Mononuclear cell (primary cell): ENCODE results near the gene RAB4B. TPM values are rescaled to one million over a fixed set of nuclear protein-coding genes. Genes with fewer than 3 reads are reported as not detected.
"Not testable (repeated sequence)": the region's sequence is repeated elsewhere in the genome, so short reads cannot be mapped to it uniquely, and the experiment has no call there.

ENCODE experiments used
- H3K27me3 ChIP-seq: 2 replicates; pipeline ENCODE4 v1.6.0; 2011; ENCODE audit warnings: low read length, control low read depth; ENCODE audit not compliant: insufficient read depth
- H3K4me1 ChIP-seq: 2 replicates; pipeline ENCODE4 v1.5.1; 2011; ENCODE audit warnings: mild to moderate bottlenecking, low read length, control low read depth; ENCODE audit not compliant: insufficient read depth
- H3K4me3 ChIP-seq: 2 replicates; pipeline ENCODE4 v1.5.1; 2011; ENCODE audit warnings: mild to moderate bottlenecking, low read length, moderate library complexity
- H3K9me3 ChIP-seq: 2 replicates; pipeline ENCODE4 v1.5.1; 2011; ENCODE audit warnings: low read depth, mild to moderate bottlenecking, control low read depth, low read length
- total RNA-seq: library from RNA; depleted of rRNA; stranded (reverse); fragments of >200 nt; gene quantifications from one replicate; pipeline ENCODE4 v1.2.3, GENCODE V29; 2012

The RAB4B gene
- total RNA-seq, 1 donor, result 9.6 TPM

DNA sequence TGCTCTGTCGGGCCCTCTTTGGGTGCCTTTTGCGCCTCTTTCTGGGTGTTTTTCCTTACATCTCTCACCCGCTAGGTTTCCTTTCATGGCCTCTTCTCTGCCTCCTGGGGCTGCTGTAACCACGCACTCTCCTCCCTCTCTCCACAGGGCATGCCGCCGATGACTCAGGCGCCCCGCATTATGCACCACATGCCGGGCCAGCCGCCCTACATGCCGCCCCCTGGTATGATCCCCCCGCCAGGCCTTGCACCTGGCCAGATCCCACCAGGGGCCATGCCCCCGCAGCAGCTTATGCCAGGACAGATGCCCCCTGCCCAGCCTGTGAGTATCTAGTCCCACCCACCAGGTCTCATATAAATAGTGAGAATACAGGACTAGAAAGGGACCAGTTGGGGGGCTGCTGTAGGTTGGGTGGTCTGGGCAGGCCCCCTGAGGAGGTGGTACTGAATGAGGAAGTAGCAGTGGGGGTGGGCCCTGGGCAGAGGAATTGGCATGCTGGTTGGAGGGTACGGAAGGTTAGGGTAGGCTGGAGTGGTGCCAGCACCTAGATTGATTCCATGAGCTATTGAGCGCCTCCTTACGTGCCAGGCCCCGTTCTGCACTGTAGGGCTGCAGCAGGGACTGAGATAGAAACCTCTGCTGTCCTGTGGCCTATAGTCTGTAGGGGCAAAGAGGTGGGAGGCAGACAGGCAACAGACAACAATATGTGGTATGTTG, 15.1 kb upstream of the RAB4B start:
- Histone ChIP-seq H3K9me3 (no peaks in the 10 kb centered on the region), H3K27me3 (no peaks in the 10 kb centered on the region), H3K4me3 (no peak overlapping the region), H3K4me1 (peaks cover 9% of the 10 kb centered on the region)

DNA sequence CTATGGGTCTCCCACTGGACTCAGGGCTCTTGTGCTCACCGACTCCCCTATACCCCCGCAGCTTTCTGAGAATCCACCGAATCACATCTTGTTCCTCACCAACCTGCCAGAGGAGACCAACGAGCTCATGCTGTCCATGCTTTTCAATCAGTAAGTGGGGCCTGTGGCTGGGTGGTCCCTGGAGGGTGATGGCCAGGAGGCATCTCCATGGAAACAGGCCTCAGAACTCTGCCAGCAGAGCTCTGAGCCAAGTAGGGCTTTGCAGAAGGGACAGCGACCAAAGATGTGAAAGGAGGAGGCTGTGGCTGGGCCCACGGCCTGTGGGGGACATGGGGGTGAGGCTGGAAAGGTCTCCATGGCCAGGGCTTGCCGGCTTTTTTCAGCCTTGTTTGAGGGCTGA, 14.5 kb upstream of the RAB4B start:
- no peak overlapping the region for H3K4me3 ChIP-seq
- no peaks in the 10 kb centered on the region for H3K27me3 ChIP-seq
- H3K9me3 ChIP-seq, result no peaks in the 10 kb centered on the region
- H3K4me1 ChIP-seq, result peaks cover 9% of the 10 kb centered on the region

DNA sequence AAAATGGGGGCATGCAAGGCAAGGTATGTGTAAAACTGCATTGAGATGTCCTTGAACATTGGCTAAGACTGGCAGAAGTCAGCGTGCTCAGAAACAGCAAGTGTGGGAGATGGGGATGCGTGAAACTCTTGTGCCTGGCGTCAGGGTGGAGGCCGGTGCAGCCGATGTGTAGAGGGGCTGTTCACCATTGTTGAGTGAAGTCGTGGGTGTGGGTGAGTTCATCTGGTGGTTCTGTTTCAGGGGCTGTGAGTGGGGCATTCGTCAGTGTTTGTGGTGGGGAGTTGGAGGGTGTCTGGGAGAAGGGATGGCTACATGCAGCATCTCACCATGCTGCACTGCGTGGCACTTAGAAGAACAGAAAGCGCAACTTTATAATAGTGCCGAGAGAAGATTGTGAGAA, 14.1 kb upstream of the RAB4B start:
- Histone ChIP-seq H3K9me3 (no peaks in the 10 kb centered on the region), H3K4me1 (peaks cover 9% of the 10 kb centered on the region), H3K4me3 (no peak overlapping the region), H3K27me3 (no peaks in the 10 kb centered on the region)

DNA sequence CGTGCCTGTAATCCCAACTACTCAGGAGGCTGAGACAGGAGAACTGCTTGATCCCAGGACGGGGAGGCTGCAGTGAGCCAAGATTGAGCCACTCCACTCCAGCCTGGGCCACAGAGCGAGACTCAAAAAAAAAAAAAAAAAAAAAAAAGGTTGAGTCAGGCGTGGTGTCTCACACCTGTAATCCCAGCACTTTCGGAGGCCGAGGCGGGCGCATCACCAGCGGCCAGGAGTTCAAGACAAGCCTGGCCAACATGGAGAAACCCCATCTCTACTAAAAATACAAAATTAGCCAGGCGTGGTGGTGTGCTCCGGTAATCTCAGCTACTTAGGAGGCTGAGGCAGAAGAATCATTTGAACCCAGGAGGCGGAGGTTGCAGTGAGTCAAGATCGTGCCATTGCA, 11.7 kb upstream of the RAB4B start:
- not testable (repeated sequence) for H3K9me3 ChIP-seq, H3K27me3 ChIP-seq, H3K4me1 ChIP-seq, H3K4me3 ChIP-seq

DNA sequence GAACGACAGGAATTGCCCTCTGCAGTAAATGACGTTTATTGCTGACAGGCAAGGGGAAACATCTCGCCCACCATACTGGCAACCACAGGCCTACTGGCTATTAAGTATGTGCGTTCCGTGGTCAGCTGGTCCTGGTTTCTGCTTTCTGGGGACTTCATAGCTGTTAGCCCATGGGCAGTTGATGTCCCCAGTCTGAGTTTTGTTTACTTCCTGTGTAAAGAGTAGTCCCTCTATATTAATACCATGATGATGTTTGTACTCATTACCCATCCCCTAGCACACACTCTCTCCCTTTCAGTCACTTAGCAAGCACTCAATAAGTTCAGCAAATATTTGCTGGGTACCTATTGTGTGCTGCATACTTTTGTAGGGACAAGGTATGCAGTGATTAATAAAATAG, 9.2 kb upstream of the RAB4B start:
- Histone ChIP-seq H3K9me3 (no peaks in the 10 kb centered on the region), H3K4me1 (peaks cover 9% of the 10 kb centered on the region), H3K4me3 (no peak overlapping the region), H3K27me3 (no peaks in the 10 kb centered on the region)

DNA sequence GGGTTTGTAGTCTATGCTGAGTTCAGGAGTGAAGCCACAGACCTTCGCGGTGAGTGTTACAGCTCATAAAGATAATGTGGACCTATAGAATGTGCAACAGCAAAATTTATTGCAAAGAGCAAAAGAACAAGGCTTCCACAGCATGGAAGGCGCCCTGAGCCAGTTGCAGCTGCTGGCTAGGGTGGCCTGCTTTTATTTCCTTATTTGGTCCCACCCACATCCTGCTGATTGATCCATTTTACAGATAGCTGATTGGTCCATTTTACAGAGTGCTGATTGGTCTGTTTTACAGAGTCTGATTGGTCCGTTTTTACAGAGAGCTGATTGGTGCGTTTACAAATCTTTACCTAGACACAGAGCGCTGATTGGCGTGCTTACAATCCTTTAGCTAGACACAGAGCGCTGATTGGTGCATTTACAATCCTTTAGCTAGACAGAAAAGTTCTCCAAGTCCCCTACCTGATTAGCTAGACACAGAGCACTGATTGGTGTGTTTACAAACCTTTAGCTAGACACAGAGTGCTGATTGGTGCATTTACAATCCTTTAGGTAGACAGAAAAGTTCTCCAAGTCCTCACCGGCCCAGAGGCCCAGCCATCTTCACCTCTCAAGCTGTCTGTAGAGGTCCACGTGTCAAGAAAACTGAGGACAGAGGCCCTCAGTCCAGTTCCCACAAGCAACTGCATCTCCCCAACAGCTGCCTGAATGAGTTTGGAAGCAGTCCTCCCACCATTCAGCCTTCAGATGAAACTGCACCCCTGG, 6.8 kb upstream of the RAB4B start:
- H3K4me3 ChIP-seq, H3K9me3 ChIP-seq: not testable (repeated sequence)

DNA sequence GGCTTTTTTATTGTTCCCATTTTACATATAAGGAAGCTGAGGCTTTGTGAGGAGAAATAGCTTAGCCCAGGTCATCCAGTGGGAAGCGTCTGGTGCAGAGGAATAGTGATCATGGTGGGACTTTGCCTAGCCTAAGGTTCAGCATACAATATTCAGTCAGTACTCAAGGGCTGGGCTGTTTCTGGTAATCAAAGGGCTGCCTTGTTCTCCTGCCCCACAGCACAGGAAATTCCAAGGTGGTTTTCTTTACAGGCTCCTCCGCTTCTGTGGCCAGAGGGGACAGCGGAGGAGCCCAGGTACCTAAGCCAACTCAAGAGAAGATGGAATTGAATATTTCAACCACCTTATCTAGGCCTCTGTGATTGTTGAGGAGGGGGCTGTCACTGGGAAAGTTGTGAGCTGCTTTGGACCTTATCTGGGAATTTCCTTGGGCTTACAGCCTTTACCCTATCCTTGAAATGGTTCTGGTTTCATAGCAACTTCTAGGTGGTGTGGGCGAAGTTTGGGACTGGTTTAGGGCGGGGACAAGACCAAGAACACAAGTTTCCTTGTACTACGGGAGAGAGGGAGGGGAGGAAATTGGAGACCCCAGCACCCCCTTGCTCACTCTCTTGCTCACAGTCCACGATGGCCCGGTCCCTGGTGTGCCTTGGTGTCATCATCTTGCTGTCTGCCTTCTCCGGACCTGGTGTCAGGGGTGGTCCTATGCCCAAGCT, 3.0 kb upstream of the RAB4B start, which contains the start of gene MIA:
MIA (plus strand) TSS at position 606 of the 716 bp plus-strand sequence; CDS start at position 628, 22 bp downstream.
- H3K27me3 ChIP-seq, result no peaks in the 10 kb centered on the region
- H3K4me3 ChIP-seq, result no peak within 1 kb of the TSS
- H3K9me3 ChIP-seq, result no peaks in the 10 kb centered on the region
- H3K4me1 ChIP-seq, result peaks cover 30% of the 10 kb centered on the region

More for the DNA sequence above, 6.8 kb upstream of the RAB4B start:
- H3K27me3 ChIP-seq, H3K4me1 ChIP-seq: not testable (repeated sequence)

DNA sequence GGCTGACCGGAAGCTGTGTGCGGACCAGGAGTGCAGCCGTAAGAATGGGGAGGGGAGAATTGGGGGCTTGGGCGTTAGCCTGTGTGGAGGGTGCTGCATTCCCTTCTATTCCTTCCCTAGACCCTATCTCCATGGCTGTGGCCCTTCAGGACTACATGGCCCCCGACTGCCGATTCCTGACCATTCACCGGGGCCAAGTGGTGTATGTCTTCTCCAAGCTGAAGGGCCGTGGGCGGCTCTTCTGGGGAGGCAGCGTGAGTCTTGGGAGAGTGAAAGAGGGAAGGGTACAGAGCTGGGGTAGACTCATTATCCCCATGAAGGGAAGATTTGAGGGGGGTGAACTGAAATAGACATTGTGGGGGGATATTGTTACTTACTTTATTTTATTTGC, 2.4 kb upstream of the RAB4B start:
- Histone ChIP-seq H3K27me3 (no peaks in the 10 kb centered on the region), H3K4me1 (peaks cover 30% of the 10 kb centered on the region), H3K9me3 (no peaks in the 10 kb centered on the region)

DNA sequence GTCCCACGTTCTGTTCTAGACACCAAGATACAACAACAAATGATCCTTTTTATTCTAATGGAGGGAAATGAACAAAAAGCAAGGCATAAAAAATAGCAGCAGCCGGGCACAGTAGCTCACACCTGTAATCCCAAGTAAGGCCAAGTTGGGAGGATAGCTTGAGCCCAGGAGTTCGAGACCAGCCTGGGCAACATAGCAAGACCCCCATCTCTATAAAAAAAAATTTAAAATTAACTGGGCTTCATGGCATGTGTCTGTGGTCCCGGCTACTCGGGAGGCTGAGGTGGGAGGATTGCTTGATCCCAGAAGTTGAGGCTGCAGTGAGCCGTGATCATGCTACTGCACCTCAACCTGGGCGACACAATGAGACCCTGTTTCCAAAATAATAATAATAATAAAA, 1.7 kb upstream of the RAB4B start:
- no peaks in the 10 kb centered on the region for H3K27me3 ChIP-seq
- no peaks in the 10 kb centered on the region for H3K9me3 ChIP-seq
- H3K4me1 ChIP-seq, result peaks cover 30% of the 10 kb centered on the region
- no peak overlapping the region for H3K4me3 ChIP-seq

More for the DNA sequence above, 2.4 kb upstream of the RAB4B start:
- no peak overlapping the region for H3K4me3 ChIP-seq

DNA sequence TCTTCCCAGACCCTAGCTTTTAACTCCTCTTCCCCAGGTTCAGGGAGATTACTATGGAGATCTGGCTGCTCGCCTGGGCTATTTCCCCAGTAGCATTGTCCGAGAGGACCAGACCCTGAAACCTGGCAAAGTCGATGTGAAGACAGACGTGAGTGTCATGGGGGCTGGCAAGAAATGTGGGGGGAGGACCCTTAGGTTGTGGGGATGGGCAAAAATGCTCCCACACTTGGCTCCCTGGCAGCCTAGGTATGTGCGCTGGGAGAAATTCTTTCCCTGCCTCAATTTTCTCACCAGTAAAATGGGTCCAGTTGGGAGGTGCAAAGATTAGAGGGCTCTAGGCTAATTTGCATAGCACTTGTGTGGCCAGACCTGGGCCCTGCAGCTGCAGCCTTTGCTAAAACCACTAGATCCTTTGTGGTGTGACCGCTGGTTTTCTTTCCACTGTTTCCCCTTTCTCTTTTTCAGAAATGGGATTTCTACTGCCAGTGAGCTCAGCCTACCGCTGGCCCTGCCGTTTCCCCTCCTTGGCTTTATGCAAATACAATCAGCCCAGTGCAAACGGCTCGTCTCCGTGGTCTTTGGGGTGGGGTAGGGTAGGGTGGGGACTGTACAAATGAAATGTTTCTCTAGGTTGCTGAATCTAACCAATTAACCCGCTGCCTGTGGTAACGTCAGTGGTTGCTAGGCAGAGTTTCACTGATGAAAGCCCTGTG, 959 bp upstream of the RAB4B start:
- no peaks in the 10 kb centered on the region for H3K9me3 ChIP-seq
- peaks cover 30% of the 10 kb centered on the region for H3K4me1 ChIP-seq

DNA sequence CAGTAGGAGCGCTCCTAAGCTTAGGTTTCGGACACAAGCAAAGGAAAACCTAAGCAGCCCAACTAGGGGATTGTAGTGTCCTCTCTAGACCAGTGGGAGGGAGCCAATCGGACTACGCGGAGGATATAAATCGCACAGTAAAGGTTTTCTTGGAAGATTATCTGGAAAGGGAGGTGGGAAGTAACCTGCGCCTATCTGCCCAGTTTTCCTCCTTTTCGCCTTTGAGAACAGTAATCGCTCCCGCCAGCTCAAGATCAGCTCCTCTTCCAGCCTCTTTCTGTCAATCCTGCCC, 456 bp upstream of the RAB4B start:
- Histone ChIP-seq H3K4me1 (peaks cover 30% of the 10 kb centered on the region), H3K4me3 (peak overlapping the region; percentile 64), H3K27me3 (no peaks in the 10 kb centered on the region)

More for the DNA sequence above, 959 bp upstream of the RAB4B start:
- H3K4me3 ChIP-seq, result peak overlapping the region; percentile 64
- H3K27me3 ChIP-seq, result no peaks in the 10 kb centered on the region

DNA sequence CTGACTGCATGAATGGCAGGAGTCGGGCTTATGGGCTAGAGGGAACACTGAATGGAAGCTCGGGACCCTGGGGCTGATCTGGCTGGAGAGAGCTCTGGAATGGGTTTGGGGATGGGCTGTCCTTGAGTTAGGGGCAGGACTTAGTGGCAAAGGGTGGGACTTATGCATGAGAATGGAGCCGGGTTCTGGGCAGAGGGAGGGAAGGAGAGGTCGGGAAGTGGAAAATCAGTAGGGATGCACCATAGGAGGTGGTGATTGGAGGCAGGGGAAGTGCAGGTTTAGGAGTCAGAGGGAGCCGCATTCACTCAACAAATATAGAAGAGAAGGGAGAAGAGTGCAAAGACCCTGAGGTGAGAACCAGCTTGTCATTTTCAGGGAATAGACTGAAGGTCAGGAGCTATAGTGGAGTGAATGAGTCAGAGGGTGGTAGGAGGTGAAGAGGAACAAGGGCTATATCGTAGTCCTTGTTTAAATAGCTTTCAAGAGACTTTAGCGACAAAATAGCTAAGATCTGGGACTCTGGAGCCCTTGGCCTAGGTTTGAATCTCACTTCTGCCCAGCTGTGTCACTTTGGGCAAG, 748 bp downstream of the RAB4B start:
- H3K27me3 ChIP-seq, result no peaks in the 10 kb centered on the region
- peak overlapping the region; percentile 64 for H3K4me3 ChIP-seq
- no peaks in the 10 kb centered on the region for H3K9me3 ChIP-seq
- H3K4me1 ChIP-seq, result peaks cover 30% of the 10 kb centered on the region

More for the DNA sequence above, 456 bp upstream of the RAB4B start:
- no peaks in the 10 kb centered on the region for H3K9me3 ChIP-seq

DNA sequence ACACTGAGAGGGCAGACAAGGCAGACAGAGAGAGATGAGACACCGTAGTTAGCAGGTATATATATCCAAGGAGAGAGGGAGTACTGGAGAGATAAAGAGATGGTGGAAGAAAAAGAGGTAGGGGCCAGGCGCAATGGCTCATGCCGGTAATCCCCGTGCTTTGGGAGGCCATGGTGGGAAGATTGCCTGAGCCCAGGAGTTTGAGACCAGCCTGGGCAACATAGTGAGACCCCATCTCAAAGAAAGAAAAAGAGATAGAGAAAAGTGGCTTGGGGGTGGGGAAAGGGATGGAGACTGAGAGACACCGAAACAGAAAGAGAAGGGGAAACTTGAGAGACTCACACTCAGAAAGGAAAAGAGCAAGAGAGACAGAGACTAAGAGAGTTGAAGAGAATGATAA, 2.5 kb downstream of the RAB4B start:
- H3K4me3 ChIP-seq, result no peak overlapping the region

DNA sequence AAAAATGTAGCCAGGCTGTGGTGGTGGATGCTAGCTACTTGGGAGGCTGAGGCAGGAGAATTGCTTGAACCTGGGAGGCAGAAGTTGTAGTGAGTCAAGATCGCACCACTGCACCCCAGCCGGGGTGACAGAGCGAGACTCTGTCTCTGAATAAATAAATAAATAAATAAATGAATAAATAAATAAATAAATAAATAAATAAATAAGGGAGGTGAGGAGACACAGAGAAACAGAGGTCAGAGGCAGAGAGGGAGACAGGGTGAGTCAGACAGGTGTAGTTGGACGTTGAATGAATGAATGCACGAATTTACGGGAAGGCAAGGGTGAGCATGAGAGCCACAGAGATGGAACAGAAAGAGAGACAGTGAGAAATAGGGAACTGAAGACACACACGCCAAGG, 3.1 kb downstream of the RAB4B start:
- Histone ChIP-seq H3K9me3 (no peaks in the 10 kb centered on the region), H3K4me1 (peaks cover 24% of the 10 kb centered on the region), H3K27me3 (no peaks in the 10 kb centered on the region), H3K4me3 (no peak overlapping the region)

More for the DNA sequence above, 2.5 kb downstream of the RAB4B start:
- peaks cover 26% of the 10 kb centered on the region for H3K4me1 ChIP-seq
- no peaks in the 10 kb centered on the region for H3K27me3 ChIP-seq
- no peaks in the 10 kb centered on the region for H3K9me3 ChIP-seq
